GM23248 (cell line): Measurements from ENCODE around the gene CNOT2. TPM values are rescaled to one million over a fixed set of nuclear protein-coding genes. Genes with fewer than 3 reads are reported as not detected.

ENCODE experiments used
- DNase-seq: peaks from one replicate; pipeline ENCODE4 v3.0.0-alpha.2; 2015
- H2AFZ ChIP-seq: fragments of 200-600 bp; sonication (generic); 2 replicates; pipeline ENCODE4 v1.6.1; 2016; ENCODE audit warnings: antibody characterized with exemption
- H3F3A ChIP-seq: fragments of 200-600 bp; sonication (generic); 2 replicates; pipeline ENCODE4 v1.6.1; 2016; ENCODE audit warnings: mild to moderate bottlenecking, antibody characterized with exemption, mixed run types; ENCODE audit not compliant: insufficient read depth
- H3K27ac ChIP-seq: fragments of 200-600 bp; sonication (generic); 2 replicates; pipeline ENCODE4 v1.5.1; 2016; ENCODE audit warnings: mild to moderate bottlenecking
- H3K27me3 ChIP-seq: fragments of 200-600 bp; sonication (generic); replicated peaks from 2 replicates; pipeline ENCODE4 v1.6.1; 2016; ENCODE audit warnings: mild to moderate bottlenecking; ENCODE audit not compliant: insufficient read depth
- H3K36me3 ChIP-seq: fragments of 200-600 bp; sonication (generic); 2 replicates; pipeline ENCODE4 v1.6.1; 2016; ENCODE audit warnings: low read depth, mild to moderate bottlenecking
- H3K4me1 ChIP-seq: fragments of 200-600 bp; sonication (generic); 2 replicates; pipeline ENCODE4 v1.6.1; 2016; ENCODE audit warnings: mild to moderate bottlenecking; ENCODE audit not compliant: insufficient read depth
- H3K4me2 ChIP-seq: fragments of 200-600 bp; sonication (generic); one replicate; pipeline ENCODE4 v1.6.1; 2016; ENCODE audit warnings: mild to moderate bottlenecking; ENCODE audit not compliant: unreplicated experiment
- H3K4me3 ChIP-seq: fragments of 200-600 bp; sonication (generic); 2 replicates; pipeline ENCODE4 v1.5.1; 2016; ENCODE audit warnings: mild to moderate bottlenecking
- H3K79me2 ChIP-seq: fragments of 200-600 bp; sonication (generic); 2 replicates; pipeline ENCODE4 v1.6.1; 2016; ENCODE audit warnings: mild to moderate bottlenecking; ENCODE audit not compliant: insufficient read depth
- H3K9ac ChIP-seq: fragments of 200-600 bp; sonication (generic); 2 replicates; pipeline ENCODE4 v1.6.1; 2016; ENCODE audit warnings: mild to moderate bottlenecking
- H3K9me2 ChIP-seq: fragments of 200-600 bp; sonication (generic); 2 replicates; pipeline ENCODE4 v1.6.1; 2016; ENCODE audit warnings: mixed run types, mild to moderate bottlenecking, moderate library complexity; ENCODE audit not compliant: insufficient read depth
- H3K9me3 ChIP-seq: fragments of 200-600 bp; sonication (generic); one replicate; pipeline ENCODE4 v1.6.1; 2017; ENCODE audit warnings: low read depth
- H4K20me1 ChIP-seq: fragments of 200-600 bp; sonication (generic); 2 replicates; pipeline ENCODE4 v1.6.0; 2016; ENCODE audit not compliant: insufficient read depth
- EZH2 ChIP-seq: fragments of 200-600 bp; sonication (generic); IDR thresholded peaks from 2 replicates; pipeline ENCODE4 v1.6.1; 2018; ENCODE audit warnings: antibody characterized with exemption, mild to moderate bottlenecking; ENCODE audit not compliant: insufficient read depth, poor library complexity, severe bottlenecking
- EZH2phosphoT487 ChIP-seq: fragments of 200-600 bp; sonication (generic); IDR thresholded peaks from 2 replicates; pipeline ENCODE4 v1.6.1; 2018; ENCODE audit warnings: antibody characterized with exemption, moderate library complexity, mild to moderate bottlenecking, low read depth; ENCODE audit not compliant: insufficient read depth
- WGBS, 2 experiments: methylation state at CpG; one replicate each; pipeline ENCODE4 v1.1.6; 2015 to 2017; ENCODE audit warnings: low lambda C conversion rate in 2 of 2, low coverage in 1 of 2; ENCODE audit errors: missing lambda C conversion rate in 2 of 2; 5-methylcytosine and 5-hydroxymethylcytosine counted together
- in situ Hi-C: fragments of 300-500 bp; cut with MboI; formaldehyde crosslinking; loops from 2 replicates; pipeline ENCODE4 v1.15.0; 2020
- polyA plus RNA-seq: library from polyadenylated mRNA; unstranded; fragments of >200 nt; fragmentation: Nextera tagmentation; extraction: Ambion mirVana; gene quantifications from 2 replicates; pipeline ENCODE4 v1.2.1, GENCODE V29; 2016
- total RNA-seq: library from RNA; depleted of rRNA; stranded (reverse); fragments of >200 nt; shearing (Covaris generic); gene quantifications from 2 replicates; pipeline ENCODE4 v1.2.3, GENCODE V29; 2014

CNOT2 gene
- total and polyA plus RNA-seq, 2 experiments from 2014 or later = 74.3 to 92.4 TPM

DNA sequence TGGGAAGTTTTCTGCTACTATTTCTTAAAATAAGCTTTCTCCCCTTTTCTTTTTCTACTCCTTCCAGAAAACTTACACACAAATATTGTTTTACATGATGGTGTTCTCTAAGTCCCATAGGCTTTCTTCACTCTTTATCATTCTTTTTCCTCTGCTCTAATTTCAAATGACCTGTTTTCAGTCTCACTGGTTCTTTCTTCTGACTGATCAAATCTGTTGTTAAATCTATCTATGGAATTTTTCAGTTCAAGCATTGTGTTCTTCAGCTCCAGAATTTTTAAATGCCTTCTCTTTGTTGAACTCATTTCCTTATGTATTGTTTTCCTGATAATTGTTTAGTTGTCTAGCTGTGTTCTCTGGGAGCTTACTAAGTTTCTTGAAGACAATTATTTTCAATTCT, 29.5 kb upstream of the CNOT2 start:
- H3K27me3 ChIP-seq = no peaks in the 10 kb centered on the region
- H3K27ac ChIP-seq = no peak overlapping the region
- TF ChIP-seq EZH2phosphoT487 = no peak
- no peak for TF ChIP-seq EZH2
- H2AFZ ChIP-seq = no peak overlapping the region
- no peak for DNase-seq
- H3K79me2 ChIP-seq = no peaks in the 10 kb centered on the region
- H3F3A ChIP-seq = no peaks in the 10 kb centered on the region
- in situ Hi-C loops = no loop called here
- H3K4me1 ChIP-seq = no peaks in the 10 kb centered on the region
- no peaks in the 10 kb centered on the region for H3K9me2 ChIP-seq
- no peaks in the 10 kb centered on the region for H3K36me3 ChIP-seq
- H3K4me2 ChIP-seq = no peak overlapping the region
- no peaks in the 10 kb centered on the region for H4K20me1 ChIP-seq
- H3K4me3 ChIP-seq = no peak overlapping the region
- H3K9ac ChIP-seq = no peak overlapping the region
- no peaks in the 10 kb centered on the region for H3K9me3 ChIP-seq

DNA sequence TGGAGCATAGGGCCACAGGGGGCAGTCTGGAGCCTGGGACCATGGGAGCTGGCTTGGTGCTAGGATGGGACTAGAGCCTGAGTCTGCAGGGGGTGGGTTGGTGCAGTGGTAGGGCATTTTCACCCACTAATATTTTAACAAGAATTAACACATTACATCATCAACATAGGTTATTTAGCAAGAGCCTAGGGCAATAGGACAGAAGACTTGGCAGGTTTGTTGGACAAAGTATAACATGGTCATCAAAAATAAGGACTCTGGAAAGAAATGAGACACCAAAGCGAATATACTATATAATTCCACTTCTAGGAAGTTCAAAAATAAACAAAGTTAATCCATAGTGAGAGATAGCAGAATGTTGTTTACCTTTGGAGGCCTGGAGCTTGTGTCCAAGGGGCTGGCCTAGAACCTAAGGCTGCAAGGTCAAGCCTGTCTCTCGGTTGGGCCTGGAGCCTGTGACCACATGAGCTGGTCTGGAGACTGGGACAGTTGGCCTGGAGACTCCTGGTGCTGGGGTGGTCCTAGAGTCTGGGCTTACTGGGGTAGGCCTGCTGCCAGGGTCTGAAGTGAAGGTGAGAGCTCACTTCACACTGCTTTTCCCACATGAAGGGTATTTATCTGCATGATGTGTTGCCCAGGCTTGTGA, 28.1 kb upstream of the CNOT2 start:
- in situ Hi-C loops = no loop called here
- H3F3A ChIP-seq = no peaks in the 10 kb centered on the region
- H3K4me3 ChIP-seq = no peak overlapping the region
- H3K27me3 ChIP-seq = no peaks in the 10 kb centered on the region
- no peak overlapping the region for H3K4me2 ChIP-seq
- 73 to 74% methylated on average over 2 of the region's 2 CpGs for WGBS, 2 experiments
- DNase-seq = no peak
- H4K20me1 ChIP-seq = no peaks in the 10 kb centered on the region
- TF ChIP-seq EZH2 (no peak), EZH2phosphoT487 (no peak)
- no peak overlapping the region for H2AFZ ChIP-seq
- no peaks in the 10 kb centered on the region for H3K9me3 ChIP-seq
- H3K9ac ChIP-seq = no peak overlapping the region
- no peaks in the 10 kb centered on the region for H3K9me2 ChIP-seq
- no peak overlapping the region for H3K27ac ChIP-seq
- H3K79me2 ChIP-seq = no peaks in the 10 kb centered on the region
- no peaks in the 10 kb centered on the region for H3K36me3 ChIP-seq
- no peaks in the 10 kb centered on the region for H3K4me1 ChIP-seq

DNA sequence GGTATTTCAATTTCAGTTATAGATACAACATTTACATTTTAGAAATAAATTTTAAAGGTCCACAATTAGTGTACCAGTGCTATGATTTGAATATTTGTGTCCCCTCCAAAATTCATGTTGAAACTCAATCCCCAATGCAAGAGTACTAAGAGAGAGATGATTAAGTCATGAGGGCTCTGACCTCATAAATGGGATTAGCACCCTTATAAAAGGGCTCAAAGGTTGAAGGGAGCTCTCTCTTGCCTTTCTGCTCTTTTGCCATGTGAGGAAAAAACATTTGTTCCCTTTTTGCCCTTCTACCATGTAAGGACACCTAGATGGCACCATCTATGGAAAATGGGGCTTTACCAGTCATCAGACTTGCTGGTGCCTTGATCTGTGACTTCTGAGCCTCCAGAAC, 25.8 kb upstream of the CNOT2 start:
- Histone ChIP-seq H3K9ac (no peak overlapping the region), H3K9me3 (no peaks in the 10 kb centered on the region), H2AFZ (no peak overlapping the region), H3K4me2 (no peak overlapping the region), H4K20me1 (no peaks in the 10 kb centered on the region), H3K9me2 (no peaks in the 10 kb centered on the region), H3K27me3 (no peaks in the 10 kb centered on the region), H3K36me3 (no peaks in the 10 kb centered on the region), H3K79me2 (no peaks in the 10 kb centered on the region), H3K27ac (no peak overlapping the region), H3K4me1 (no peaks in the 10 kb centered on the region), H3F3A (no peaks in the 10 kb centered on the region), H3K4me3 (no peak overlapping the region)
- DNase-seq = no peak
- in situ Hi-C loops = no loop called here
- no peak for TF ChIP-seq EZH2phosphoT487
- TF ChIP-seq EZH2 = no peak

DNA sequence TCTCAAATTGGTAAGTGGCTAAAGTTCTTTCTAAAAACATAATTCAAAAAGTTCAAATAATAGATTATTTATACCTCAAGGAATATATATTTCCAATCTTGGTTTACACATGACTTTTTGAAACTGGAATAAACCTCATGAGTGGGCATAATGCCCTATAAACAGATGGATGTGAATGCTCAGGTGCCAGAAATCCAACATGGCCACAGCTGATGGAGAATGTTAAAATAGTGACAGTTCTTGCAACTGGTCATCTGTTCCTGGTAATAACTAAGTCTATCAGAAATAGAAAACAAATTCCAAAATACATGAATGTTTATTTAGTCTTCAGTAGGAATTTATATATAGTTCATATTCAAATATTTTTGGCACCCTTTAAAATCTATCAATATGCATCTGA, 21.6 kb upstream of the CNOT2 start:
- Histone ChIP-seq H3K27me3 (no peaks in the 10 kb centered on the region), H3K36me3 (no peaks in the 10 kb centered on the region), H3F3A (no peaks in the 10 kb centered on the region), H2AFZ (no peak overlapping the region), H3K9ac (no peak overlapping the region), H4K20me1 (no peaks in the 10 kb centered on the region), H3K9me2 (no peaks in the 10 kb centered on the region), H3K4me1 (no peaks in the 10 kb centered on the region), H3K4me3 (no peak overlapping the region), H3K4me2 (no peak overlapping the region), H3K27ac (no peak overlapping the region), H3K79me2 (no peaks in the 10 kb centered on the region), H3K9me3 (no peaks in the 10 kb centered on the region)
- in situ Hi-C loops = no loop called here
- no peak for DNase-seq
- TF ChIP-seq EZH2phosphoT487 (no peak), EZH2 (no peak)

DNA sequence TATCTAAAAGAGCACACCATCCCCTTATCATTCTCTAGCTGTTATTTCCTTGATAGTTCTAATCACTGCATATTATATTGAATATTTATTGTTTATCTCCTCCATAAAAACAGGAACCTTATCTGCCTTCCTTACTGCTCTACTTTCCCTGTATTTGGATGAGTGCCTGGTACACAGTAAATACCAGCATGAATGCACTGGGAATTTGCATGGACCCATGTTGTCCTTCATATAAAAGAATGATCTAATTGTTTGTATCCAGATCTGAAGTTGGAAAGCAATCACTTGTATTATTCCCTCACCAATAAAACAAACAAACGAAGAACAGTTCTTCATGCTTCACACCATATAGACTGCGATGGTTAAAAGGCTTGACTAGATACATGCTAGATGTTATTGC, 15.3 kb upstream of the CNOT2 start:
- in situ Hi-C loops = no loop called here
- Histone ChIP-seq H3K9ac (no peak overlapping the region), H3K4me2 (no peak overlapping the region), H3K36me3 (no peaks in the 10 kb centered on the region), H3K27me3 (no peaks in the 10 kb centered on the region), H3K9me3 (no peaks in the 10 kb centered on the region), H3K4me1 (no peaks in the 10 kb centered on the region), H3K79me2 (no peaks in the 10 kb centered on the region), H4K20me1 (no peaks in the 10 kb centered on the region), H3K27ac (no peak overlapping the region), H3K9me2 (no peaks in the 10 kb centered on the region), H2AFZ (no peak overlapping the region), H3K4me3 (no peak overlapping the region), H3F3A (no peaks in the 10 kb centered on the region)
- WGBS, 2 experiments = 92 to 94% methylated on average over 2 of the region's 2 CpGs
- no peak for TF ChIP-seq EZH2phosphoT487
- TF ChIP-seq EZH2 = no peak
- no peak for DNase-seq
